Measurements from ENCODE around the gene MPI. TPM values are rescaled to one million over a fixed set of nuclear protein-coding genes. Genes with fewer than 3 reads are reported as not detected.

MPI gene
- total and polyA plus RNA-seq, 10 of the 15 experiments (the other 5 are each of a cell fraction or from before 2014, with no cell fraction given), result 35.6 to 93.9 (median 44.1) TPM

DNA sequence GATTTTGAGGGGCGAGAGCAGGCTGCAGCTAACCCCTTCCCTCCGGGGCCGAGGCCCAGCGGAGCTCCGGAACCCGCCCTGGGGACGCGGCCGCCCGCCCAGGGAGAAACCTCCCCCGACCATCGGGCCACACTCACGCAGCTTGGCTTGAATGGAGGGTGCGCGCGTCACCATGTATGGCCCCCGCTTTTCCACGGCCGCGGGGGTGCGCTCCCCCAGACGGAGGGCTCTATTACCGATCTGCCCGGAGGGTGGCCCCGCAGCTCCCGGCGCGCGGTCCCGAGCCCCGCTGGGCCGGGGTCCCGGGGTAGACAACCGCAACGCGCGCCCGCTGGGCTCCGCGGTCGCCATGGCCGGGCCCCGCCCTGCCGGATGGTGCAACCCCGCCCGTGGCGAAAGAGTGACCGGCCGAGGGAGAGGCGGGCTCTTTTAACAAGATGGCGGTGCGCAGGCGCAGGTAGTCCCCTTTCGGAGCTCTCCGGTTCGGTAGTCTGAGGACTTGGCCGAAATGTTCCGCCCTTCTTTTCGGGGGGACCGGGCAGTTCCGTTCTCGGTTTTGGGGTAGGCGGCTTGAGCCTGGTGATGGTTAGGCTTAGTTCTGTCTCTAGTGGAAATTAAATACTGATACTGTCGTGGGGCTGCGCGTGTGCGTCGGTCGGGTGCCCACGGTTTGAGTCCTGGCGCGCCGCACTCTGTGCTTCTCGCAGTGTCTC is 16.8 kb downstream of the MPI start, which contains the start of gene FAM219B (continued):
- TF ChIP-seq, protein P1, sequence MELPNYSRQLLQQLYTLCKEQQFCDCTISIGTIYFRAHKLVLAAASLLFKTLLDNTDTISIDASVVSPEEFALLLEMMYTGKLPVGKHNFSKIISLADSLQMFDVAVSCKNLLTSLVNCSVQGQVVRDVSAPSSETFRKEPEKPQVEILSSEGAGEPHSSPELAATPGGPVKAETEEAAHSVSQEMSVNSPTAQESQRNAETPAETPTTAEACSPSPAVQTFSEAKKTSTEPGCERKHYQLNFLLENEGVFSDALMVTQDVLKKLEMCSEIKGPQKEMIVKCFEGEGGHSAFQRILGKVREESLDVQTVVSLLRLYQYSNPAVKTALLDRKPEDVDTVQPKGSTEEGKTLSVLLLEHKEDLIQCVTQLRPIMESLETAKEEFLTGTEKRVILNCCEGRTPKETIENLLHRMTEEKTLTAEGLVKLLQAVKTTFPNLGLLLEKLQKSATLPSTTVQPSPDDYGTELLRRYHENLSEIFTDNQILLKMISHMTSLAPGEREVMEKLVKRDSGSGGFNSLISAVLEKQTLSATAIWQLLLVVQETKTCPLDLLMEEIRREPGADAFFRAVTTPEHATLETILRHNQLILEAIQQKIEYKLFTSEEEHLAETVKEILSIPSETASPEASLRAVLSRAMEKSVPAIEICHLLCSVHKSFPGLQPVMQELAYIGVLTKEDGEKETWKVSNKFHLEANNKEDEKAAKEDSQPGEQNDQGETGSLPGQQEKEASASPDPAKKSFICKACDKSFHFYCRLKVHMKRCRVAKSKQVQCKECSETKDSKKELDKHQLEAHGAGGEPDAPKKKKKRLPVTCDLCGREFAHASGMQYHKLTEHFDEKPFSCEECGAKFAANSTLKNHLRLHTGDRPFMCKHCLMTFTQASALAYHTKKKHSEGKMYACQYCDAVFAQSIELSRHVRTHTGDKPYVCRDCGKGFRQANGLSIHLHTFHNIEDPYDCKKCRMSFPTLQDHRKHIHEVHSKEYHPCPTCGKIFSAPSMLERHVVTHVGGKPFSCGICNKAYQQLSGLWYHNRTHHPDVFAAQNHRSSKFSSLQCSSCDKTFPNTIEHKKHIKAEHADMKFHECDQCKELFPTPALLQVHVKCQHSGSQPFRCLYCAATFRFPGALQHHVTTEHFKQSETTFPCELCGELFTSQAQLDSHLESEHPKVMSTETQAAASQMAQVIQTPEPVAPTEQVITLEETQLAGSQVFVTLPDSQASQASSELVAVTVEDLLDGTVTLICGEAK (IDR thresholded peaks at IDR 0.05; ENCODE audit: borderline replicate concordance), result peak; percentile 62; the same call in 1 of the 2 replicates
- TF ChIP-seq SP1 (IDR thresholded peaks at IDR 0.05; ENCODE audit: low read depth, low read length) (no peak), CHD1 (IDR thresholded peaks at IDR 0.05; ENCODE audit: low read depth, low read length) (no peak), POU2F2 (IDR thresholded peaks at IDR 0.05; ENCODE audit: borderline replicate concordance, low read depth, low read length) (no peak), CREM (IDR thresholded peaks at IDR 0.05; ENCODE audit: low read depth) (no peak; the same call in 1 of the 2 replicates), HCFC1 (IDR thresholded peaks at IDR 0.05; ENCODE audit: low read length) (peak; percentile 39; the same call in 1 of the 2 replicates), KAT2A (conservative IDR thresholded peaks at IDR 0.05; ENCODE audit: control insufficient read depth, low read depth, low read length) (no peak), TARDBP (IDR thresholded peaks at IDR 0.05; ENCODE audit: borderline replicate concordance) (no peak), RELA (IDR thresholded peaks at IDR 0.05; ENCODE audit: borderline replicate concordance, partially characterized antibody) (no peak), NBN (IDR thresholded peaks at IDR 0.05) (no peak; the same call in 1 of the 2 replicates), BMI1 (IDR thresholded peaks at IDR 0.05; ENCODE audit: borderline replicate concordance) (no peak), SRF (IDR thresholded peaks at IDR 0.05; ENCODE audit: low read depth in 2 of 2, low read length in 2 of 2) (no peak; a peak in 1 of 4 replicates), RUNX3 (IDR thresholded peaks at IDR 0.05; ENCODE audit: low read length) (peak; percentile 68), RAD51 (IDR thresholded peaks at IDR 0.05) (no peak)
- TF ChIP-seq, protein P2, sequence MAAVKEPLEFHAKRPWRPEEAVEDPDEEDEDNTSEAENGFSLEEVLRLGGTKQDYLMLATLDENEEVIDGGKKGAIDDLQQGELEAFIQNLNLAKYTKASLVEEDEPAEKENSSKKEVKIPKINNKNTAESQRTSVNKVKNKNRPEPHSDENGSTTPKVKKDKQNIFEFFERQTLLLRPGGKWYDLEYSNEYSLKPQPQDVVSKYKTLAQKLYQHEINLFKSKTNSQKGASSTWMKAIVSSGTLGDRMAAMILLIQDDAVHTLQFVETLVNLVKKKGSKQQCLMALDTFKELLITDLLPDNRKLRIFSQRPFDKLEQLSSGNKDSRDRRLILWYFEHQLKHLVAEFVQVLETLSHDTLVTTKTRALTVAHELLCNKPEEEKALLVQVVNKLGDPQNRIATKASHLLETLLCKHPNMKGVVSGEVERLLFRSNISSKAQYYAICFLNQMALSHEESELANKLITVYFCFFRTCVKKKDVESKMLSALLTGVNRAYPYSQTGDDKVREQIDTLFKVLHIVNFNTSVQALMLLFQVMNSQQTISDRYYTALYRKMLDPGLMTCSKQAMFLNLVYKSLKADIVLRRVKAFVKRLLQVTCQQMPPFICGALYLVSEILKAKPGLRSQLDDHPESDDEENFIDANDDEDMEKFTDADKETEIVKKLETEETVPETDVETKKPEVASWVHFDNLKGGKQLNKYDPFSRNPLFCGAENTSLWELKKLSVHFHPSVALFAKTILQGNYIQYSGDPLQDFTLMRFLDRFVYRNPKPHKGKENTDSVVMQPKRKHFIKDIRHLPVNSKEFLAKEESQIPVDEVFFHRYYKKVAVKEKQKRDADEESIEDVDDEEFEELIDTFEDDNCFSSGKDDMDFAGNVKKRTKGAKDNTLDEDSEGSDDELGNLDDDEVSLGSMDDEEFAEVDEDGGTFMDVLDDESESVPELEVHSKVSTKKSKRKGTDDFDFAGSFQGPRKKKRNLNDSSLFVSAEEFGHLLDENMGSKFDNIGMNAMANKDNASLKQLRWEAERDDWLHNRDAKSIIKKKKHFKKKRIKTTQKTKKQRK (IDR thresholded peaks at IDR 0.05; ENCODE audit: low read depth, low read length), result no peak
- TF ChIP-seq, protein P3, sequence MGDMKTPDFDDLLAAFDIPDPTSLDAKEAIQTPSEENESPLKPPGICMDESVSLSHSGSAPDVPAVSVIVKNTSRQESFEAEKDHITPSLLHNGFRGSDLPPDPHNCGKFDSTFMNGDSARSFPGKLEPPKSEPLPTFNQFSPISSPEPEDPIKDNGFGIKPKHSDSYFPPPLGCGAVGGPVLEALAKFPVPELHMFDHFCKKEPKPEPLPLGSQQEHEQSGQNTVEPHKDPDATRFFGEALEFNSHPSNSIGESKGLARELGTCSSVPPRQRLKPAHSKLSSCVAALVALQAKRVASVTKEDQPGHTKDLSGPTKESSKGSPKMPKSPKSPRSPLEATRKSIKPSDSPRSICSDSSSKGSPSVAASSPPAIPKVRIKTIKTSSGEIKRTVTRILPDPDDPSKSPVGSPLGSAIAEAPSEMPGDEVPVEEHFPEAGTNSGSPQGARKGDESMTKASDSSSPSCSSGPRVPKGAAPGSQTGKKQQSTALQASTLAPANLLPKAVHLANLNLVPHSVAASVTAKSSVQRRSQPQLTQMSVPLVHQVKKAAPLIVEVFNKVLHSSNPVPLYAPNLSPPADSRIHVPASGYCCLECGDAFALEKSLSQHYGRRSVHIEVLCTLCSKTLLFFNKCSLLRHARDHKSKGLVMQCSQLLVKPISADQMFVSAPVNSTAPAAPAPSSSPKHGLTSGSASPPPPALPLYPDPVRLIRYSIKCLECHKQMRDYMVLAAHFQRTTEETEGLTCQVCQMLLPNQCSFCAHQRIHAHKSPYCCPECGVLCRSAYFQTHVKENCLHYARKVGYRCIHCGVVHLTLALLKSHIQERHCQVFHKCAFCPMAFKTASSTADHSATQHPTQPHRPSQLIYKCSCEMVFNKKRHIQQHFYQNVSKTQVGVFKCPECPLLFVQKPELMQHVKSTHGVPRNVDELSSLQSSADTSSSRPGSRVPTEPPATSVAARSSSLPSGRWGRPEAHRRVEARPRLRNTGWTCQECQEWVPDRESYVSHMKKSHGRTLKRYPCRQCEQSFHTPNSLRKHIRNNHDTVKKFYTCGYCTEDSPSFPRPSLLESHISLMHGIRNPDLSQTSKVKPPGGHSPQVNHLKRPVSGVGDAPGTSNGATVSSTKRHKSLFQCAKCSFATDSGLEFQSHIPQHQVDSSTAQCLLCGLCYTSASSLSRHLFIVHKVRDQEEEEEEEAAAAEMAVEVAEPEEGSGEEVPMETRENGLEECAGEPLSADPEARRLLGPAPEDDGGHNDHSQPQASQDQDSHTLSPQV (IDR thresholded peaks at IDR 0.05), result peak; percentile 54; the same call in 1 of the 2 replicates
- TF ChIP-seq, protein P4, sequence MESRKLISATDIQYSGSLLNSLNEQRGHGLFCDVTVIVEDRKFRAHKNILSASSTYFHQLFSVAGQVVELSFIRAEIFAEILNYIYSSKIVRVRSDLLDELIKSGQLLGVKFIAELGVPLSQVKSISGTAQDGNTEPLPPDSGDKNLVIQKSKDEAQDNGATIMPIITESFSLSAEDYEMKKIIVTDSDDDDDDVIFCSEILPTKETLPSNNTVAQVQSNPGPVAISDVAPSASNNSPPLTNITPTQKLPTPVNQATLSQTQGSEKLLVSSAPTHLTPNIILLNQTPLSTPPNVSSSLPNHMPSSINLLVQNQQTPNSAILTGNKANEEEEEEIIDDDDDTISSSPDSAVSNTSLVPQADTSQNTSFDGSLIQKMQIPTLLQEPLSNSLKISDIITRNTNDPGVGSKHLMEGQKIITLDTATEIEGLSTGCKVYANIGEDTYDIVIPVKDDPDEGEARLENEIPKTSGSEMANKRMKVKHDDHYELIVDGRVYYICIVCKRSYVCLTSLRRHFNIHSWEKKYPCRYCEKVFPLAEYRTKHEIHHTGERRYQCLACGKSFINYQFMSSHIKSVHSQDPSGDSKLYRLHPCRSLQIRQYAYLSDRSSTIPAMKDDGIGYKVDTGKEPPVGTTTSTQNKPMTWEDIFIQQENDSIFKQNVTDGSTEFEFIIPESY (IDR thresholded peaks at IDR 0.05), result no peak

Data from GM12878 (cell line).